ENCODE data around the gene CDH13.

CDH13 gene

GRCh38 chr16:83248735-83249463, 622.1 kb downstream of the CDH13 start:
- no peak for DNase-seq (ENCODE audit: low read depth)

- no peak for DNase-seq (ENCODE audit: low read depth)
Measured at GRCh38 chr16:83253521-83253920, 626.8 kb downstream of the CDH13 start.

- DNase-seq (ENCODE audit: low read depth): no peak
Measured at GRCh38 chr16:83258366-83258928, 631.7 kb downstream of the CDH13 start.

GRCh38 chr16:83266848-83267553, 640.2 kb downstream of the CDH13 start:
- DNase-seq (ENCODE audit: low read depth): no peak

- DNase-seq (ENCODE audit: low read depth): no peak
Measured at GRCh38 chr16:83268169-83268568, 641.4 kb downstream of the CDH13 start.

GRCh38 chr16:83269048-83269447, 642.3 kb downstream of the CDH13 start:
- DNase-seq (ENCODE audit: low read depth): no peak

- no peak for DNase-seq (ENCODE audit: low read depth)
Measured at GRCh38 chr16:83269541-83269940, 642.8 kb downstream of the CDH13 start.

GRCh38 chr16:83270061-83270460, 643.3 kb downstream of the CDH13 start:
- no peak for DNase-seq (ENCODE audit: low read depth)

GRCh38 chr16:83270640-83271039, 643.9 kb downstream of the CDH13 start:
- DNase-seq (ENCODE audit: low read depth): no peak

- no peak for DNase-seq (ENCODE audit: low read depth)
Measured at GRCh38 chr16:83271123-83271522, 644.4 kb downstream of the CDH13 start.

GRCh38 chr16:83271970-83272575, 645.3 kb downstream of the CDH13 start:
- no peak for DNase-seq (ENCODE audit: low read depth)

GRCh38 chr16:83272843-83273242, 646.1 kb downstream of the CDH13 start:
- no peak for DNase-seq (ENCODE audit: low read depth)

- no peak for DNase-seq (ENCODE audit: low read depth)
Measured at GRCh38 chr16:83273504-83274173, 646.9 kb downstream of the CDH13 start.

GRCh38 chr16:83279251-83279650, 652.5 kb downstream of the CDH13 start:
- no peak for DNase-seq (ENCODE audit: low read depth)

GRCh38 chr16:83285921-83286320, 659.2 kb downstream of the CDH13 start:
- DNase-seq (ENCODE audit: low read depth): no peak

GRCh38 chr16:83296505-83296904, 669.7 kb downstream of the CDH13 start:
- DNase-seq (ENCODE audit: low read depth): no peak

- no peak for DNase-seq (ENCODE audit: low read depth)
Measured at GRCh38 chr16:83298541-83298940, 671.8 kb downstream of the CDH13 start.

- DNase-seq (ENCODE audit: low read depth): no peak
Measured at GRCh38 chr16:83300326-83300725, 673.6 kb downstream of the CDH13 start.

- no peak for DNase-seq (ENCODE audit: low read depth)
Measured at GRCh38 chr16:83301971-83302370, 675.2 kb downstream of the CDH13 start.

GRCh38 chr16:83302853-83303252, 676.1 kb downstream of the CDH13 start:
- no peak for DNase-seq (ENCODE audit: low read depth)

GRCh38 chr16:83305092-83305491, 678.3 kb downstream of the CDH13 start:
- no peak for DNase-seq (ENCODE audit: low read depth)

GRCh38 chr16:83306961-83307593, 680.3 kb downstream of the CDH13 start:
- DNase-seq (ENCODE audit: low read depth): no peak

All from activated T-helper 1 cell treated with Interleukin-2 at 50 U/mL for 16 hours (primary cell).